HG03097 (cell line): ENCODE measurements around the gene HKDC1.

Experiments
- ATAC-seq: cut with Tn5 transposase; IDR thresholded peaks from one replicate; pipeline ENCODE4 v1.9.1; 2021; ENCODE audit not compliant: unreplicated experiment, low FRiP score

HKDC1 gene

DNA sequence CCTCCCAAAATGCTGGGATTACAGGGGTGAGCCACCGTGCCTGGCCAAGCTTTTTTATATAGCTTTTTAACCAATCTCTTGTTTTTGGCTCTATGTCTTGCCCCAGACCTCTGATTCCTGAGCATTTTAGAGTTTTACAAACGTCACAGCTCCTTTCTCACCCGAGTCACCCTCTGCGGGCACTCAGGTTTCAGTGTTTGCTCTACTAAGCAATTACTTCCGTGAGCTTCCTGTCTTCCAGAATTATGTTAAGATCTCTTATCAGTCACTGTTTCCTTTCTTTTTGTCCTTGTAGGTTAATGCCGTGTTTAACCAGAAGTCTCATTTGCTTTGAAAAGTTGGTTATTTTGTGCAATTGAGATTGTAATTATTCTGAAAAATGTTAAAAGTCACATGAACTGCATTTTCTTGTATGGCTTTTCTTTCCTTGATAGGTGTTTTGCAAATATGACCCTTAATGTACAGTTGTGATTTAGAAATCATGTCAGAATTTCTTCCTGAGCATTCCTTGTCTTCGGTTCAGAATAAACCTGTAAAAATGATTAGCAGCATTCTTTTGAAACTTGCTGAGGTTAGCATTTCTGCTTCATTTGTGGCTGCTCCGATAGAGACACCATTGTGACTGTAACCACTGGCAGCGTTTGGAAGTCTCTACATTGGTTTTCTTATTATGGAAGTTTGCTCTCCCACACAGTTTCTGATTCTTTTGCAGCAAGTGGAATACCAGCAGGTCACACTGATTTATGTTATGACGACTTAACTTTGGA lies 4.5 kb upstream of the HKDC1 start:
- ATAC-seq: no peak

DNA sequence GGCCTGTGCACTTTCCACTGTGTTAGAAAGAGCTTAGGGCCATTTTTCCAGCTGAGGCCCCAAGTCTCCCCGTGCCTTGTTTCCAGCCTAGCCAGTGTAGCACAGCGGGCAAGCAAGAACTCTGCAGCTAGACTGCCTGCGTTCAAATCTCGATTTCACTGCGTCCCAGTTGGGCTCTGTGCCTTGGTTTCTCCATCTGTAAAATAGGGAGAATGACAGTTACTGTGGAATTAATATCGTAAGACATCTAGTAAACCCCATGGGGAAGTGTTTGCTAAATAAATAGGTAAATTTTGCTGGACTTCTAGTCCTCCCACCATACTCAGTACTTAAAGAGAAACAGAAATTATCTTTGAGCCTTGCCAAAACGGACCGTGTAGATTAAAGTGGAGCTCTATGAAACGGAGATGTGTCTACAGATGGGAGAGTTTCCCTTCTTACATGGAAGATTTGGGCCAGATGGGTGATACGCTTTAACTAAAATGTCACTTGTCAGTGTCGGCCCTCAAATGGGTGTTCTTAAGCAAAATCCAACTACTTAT lies 3.5 kb upstream of the HKDC1 start:
- ATAC-seq: no peak

DNA sequence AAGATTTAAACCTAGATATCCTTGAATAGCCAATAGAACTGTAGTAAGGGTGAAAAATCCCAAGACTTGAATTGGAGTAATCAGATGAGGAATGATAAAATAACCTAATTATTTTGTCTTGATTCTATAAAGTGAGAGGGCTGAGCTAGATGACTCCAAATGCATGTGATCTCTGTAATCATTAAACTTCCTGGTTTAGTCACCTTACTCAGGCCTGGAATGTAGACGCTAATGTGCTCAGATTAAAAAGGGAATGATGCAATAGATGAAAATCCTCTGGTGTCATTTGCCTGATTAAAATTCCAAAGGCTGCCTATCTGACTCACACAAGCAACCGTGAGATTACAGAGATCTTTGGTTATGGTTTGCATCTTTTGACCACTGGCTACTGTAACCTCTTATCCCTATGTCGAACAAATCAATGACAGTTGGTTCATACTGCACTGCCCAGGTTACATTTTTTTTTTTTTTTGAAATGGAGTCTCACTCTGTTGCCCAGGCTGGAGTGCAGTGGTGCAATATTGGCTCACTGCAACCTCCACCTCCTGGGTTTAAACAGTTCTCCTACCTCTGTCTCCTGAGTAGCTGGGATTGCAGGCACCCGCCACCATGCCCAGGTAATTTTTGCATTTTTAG lies 2.9 kb upstream of the HKDC1 start:
- no peak for ATAC-seq

DNA sequence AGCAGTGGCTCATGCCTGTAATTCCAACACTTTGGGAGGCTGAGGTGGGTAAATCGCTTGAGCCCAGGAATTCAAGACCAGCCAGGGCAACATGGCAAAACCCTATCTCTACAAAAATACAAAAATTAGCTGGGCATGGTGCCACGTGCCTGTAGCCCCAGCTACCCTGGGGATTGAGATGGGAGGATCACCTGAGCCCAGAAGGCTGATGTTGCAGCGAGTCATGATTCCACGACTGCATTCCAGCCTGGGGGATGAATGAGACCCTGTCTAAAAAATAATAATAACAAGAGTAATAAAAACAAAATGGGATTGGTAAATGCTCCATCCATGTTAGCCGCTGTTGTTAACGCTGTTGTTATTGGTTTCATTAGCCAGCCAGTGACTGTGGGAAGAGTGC lies 1.3 kb upstream of the HKDC1 start:
- no peak for ATAC-seq

DNA sequence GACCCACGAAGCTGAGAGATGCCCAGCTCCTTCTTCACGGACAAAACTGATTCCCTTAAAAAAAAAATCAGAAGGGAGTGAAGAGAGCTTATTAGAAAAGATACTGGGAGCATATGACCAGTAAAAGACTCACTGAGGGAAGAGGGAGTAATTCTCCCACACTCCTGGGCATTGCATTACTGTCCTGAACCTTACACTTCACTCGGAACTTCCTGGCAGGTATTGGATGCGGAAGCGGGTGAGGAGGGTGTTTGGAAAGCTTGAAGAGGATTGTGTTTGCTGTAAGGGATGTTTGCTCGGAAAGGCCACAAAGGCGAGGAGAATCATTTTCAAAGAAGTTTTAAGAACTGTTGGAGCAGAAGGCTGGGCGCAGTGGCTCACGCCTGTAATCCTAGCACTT lies 375 bp downstream of the HKDC1 start:
- no peak for ATAC-seq

DNA sequence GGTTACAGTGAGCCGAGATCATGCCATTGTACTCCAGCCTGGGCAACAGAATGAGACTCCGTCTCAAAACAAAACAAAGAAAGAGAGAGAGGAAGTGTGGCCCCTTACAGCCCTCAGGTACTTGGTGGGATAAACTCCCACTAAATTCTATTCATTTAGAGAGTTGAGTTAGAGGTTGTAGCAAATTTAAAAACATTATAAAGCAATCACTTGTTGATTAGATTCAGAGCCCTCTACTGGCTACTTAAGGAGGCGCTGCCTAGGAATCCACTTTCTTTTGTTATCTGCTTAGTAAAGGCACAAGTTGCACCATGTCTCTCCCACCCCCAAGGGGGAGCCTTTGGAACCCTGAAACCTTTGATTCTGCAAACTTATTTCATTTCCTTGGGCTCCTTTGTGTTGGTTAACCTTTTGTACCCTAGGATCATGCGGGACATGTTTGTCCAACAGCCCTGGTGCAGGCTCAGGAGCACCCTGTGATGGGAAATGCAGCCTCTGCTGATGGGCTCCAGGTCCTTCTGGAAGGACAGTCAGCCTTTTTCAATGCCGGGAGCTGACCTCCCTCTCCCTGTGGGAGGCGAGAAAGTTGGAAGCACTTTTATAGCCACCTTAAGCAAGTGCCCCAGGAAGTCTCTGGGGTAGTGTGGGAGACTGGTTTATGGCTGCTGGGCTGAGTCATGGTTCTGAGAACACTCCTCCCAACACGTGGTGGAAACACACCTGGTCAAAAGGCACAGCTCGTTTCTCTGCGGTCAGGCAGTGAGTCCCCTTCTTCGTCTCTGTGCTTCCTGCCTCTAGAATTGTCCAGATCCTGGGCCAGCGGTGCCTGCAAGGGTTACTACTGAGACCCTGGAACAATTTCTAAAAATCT lies 2.3 kb downstream of the HKDC1 start:
- peak; percentile 86 for ATAC-seq

DNA sequence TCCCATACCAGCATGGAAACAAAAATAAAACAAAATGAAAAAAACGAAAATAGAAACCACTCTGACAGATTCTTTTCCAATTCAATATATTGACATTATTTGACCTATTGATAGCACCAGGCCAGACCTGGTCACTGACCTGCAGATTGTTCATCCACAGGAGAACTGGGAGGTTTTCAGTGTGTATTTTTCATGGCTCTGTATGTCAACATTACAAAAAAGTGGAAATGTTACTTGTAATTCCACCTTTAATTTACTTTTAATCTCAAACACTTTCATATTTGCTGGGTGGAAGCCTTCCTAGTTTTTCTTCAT lies 2.9 kb downstream of the HKDC1 start:
- peak; percentile 18 for ATAC-seq

DNA sequence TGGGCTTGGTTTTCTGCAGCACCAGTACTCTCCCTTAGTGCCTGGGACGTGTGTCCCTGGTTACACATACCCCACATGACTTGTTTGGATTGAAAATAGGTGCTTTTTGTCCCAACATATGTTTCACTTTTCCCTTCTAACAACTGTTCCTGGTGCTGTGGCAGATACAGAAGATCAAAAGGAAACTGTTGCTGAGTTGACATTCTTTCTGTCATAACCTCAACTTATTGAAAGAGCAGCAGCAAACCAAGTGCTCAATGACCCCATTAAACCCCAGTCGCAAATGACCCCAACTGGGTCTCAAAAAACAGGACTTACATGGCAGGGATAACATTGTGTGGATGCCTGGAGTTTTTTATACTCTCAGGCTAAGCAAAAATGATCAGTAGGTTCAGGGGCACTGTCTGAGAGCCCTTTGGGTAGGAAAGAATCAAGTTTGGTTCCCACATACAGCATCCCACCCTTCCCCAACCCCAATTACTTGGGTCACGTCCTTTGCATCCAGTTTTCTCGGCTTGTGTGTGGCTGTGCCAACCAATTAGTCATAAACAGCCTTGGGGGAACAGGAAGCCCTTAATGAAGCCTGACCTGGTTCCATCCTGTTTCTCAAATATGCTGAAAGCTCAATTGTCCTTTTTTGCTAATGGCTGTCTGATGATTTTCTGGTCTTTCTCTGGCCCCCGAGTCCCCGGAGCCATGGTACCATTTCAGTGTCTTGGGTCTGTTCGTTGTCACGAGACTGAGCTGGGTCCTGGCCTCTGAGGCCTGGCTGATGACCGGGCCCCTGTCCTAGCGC lies 4.9 kb downstream of the HKDC1 start:
- no peak for ATAC-seq

DNA sequence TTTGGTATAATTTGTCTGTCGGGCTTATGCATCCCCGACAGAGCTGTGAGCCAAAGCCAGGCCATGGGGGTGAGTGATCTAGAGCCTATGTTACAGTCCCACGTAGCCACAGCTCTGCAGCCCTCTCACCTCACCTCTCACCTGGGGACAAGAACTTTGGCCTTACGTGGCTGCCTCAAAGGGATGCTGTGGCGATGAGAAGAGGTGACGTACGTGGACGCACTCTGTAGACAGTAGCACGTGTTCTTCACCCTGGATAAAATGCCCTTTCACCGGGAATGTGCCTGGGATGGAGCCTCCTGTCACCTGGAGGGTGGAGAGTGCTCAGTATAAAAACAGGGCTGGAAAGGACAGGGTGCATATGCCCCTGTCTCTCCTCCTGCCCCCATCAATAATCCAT lies 5.5 kb downstream of the HKDC1 start:
- no peak for ATAC-seq

DNA sequence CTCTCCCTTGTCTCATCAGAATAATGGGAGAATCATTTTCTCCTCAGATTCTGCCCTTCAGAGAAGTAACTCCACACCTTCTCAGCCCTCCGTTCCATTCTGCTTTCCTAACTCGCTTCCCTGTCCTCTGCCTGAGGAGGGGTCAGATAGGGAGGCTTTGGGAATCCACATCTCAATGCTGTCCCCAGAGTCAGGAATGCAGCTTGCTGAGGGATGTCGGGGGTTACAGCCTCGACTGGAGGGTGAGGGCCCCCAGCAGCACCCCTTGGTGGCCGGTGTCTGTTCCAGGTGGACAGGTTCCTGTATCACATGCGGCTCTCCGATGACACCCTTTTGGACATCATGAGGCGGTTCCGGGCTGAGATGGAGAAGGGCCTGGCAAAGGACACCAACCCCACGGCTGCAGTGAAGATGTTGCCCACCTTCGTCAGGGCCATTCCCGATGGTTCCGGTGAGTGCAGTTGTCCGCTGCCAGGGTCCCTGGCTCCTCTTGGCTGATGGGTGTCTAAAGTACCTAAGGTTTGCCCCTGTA lies 6.9 kb downstream of the HKDC1 start:
- no peak for ATAC-seq

DNA sequence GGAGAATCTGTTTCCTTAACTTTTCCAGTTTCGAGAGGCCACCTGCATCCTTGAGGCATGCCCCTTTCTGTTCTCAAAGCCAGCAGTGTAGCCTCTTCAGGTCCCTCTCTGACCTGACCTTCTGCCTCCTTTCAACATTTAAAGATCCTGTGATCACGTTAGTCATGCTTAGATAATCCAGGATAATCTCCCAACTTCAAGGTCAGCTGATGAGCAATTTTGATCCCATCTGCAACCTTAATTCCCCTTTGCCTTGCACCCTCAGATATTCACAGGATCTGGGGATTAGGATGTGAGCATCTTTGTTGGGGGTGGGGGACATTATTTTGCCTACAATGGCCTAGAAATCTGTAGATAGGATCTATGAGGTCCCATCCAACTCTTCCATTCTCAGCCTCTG lies 8.0 kb downstream of the HKDC1 start:
- no peak for ATAC-seq

DNA sequence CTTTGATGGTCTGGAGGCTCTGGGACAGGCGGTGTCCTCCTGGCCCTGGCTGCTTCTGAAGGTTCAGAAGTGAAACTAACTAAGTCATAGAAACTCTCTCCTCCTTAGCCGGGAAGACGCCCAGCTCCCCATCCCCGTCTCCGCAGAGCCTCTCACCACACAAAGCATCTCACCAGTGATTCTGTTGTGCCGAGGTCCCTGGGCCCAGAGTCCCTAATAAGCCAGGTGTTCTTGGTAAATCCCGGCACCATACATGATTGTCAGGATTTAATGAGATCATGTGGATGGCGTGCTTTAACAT lies 9.4 kb downstream of the HKDC1 start:
- ATAC-seq: no peak

DNA sequence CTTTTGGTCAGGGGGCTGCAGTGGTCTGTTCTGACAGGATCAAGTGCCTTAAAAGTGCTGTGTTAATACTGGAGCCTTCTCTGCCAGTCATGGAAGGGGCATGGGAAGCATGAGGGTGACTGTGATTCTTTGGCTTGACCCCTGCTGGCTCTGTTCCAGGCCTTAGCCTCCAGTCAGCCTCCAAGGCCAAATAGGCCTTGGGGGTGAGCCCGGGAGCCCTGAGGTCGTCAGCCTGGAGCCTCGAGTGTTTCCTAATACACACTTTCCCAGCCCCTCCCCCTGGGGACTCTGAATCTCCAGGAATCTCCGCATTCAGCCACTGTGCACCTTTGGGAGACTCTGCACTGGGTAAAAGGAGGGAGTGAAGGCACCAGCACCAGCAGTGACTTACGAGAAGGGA lies 10.0 kb downstream of the HKDC1 start:
- ATAC-seq: no peak

DNA sequence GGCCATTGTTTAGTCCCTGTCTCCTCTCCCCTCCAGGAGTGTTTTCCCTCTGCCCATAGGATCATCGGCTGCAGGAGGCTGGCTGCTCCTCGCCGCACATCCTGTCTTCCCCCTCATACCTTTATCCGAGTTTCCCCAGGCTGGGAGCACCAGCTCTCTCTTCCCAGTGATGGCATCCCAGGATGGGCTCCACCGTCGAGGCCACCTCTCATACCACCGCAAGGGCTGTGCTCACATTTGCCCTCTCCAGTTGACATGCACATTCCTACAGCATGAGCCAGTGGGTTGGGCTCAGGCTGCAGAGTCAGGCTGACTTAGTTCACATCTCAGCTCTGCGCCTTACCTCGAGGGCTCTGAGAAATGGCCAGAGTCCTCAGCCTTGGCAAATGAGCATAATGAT lies 12.1 kb downstream of the HKDC1 start:
- no peak for ATAC-seq

DNA sequence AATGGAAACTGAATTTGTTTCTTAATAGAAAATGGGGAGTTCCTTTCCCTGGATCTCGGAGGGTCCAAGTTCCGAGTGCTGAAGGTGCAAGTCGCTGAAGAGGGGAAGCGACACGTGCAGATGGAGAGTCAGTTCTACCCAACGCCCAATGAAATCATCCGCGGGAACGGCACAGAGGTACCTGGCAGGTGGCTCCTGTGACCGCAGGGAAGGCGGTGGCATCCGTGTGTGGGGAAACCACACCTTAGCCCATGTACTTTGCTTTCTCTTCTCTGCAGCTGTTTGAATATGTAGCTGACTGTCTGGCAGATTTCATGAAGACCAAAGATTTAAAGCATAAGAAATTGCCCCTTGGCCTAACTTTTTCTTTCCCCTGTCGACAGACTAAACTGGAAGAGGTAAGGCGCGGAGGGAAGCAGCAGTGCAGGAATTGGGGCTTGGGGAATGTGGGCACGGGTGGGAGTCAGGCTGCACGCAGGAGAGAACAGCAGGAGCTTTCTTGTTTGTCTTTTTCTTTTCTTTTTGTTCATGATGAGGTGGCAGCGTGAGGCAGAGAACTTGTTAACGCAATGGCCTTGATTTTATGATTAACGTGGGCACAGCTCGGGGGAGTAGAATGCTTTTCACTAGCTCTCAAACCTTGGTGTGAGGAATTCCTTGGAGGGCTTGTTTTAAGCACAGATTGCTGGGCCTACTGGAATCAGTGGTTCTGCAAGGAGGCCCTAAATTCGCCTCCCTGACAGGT lies 12.8 kb downstream of the HKDC1 start:
- ATAC-seq: no peak

DNA sequence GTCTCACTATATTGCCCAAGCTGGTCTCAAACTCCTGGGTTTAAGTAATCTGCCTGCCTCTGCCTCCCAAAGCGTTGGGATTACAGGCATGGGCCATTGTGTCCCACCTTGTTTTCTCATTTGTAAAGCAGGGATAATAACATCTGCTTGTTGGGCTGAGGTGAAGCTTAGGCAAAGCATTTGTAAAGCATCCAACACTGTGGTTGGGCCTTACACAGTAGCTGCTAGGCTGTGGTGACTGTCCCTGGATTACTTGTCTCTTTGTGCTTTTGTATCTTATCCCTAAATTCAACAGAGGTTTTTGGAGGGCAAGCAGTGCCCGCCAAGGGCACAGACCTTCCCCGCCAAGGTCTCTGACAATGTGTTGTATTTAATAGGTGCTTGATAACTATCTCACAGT lies 14.3 kb downstream of the HKDC1 start:
- ATAC-seq: no peak

DNA sequence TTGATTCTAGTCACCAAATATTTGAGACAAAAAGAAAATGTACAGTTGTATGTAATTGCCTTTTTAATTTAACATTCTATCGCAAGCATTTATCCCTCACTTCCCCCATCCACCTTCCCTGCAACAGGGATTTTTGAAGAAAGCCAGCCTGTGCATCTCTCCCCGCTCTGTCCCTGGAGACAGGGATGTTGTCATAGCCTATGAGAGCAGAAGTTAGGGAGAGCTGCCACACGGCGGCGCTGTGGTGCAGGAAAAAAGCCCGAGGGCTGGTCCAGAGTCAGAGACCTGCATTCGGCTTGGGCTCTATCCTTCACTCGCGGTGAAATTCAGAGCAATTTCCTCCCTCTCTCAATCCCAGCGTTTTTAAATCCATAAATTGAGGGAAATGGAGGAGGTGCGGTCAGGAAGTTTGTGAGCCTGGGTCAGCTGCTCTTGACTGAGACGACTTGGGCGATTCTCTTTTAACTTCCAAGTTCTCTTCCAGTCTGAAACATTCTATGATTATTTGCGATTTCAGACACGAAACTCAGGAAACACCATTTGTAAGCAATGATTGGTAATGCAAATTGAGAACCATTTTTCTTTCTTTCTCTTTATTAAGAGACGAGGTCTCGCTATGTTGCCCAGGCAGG lies 17.5 kb downstream of the HKDC1 start:
- ATAC-seq: peak; percentile 78

DNA sequence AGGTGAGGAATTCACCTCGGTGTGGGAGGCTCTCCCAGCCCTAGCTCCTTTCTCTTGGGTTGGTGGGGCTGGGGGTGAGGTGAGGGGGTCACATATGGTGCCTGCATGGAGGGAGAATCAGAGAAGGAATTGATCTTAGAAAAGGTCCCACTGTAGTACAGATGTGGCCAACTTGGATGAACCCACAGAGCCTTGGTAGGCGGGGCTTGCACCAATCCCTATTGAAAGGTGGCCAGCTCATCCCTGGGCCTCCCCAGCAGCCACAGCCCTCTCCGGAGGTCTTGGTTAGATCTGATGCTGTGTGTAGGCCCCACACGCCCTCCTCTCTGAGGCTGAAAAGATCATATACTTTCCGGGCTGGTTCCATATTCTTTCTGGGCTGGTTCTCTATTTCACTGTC lies 19.0 kb downstream of the HKDC1 start:
- no peak for ATAC-seq

DNA sequence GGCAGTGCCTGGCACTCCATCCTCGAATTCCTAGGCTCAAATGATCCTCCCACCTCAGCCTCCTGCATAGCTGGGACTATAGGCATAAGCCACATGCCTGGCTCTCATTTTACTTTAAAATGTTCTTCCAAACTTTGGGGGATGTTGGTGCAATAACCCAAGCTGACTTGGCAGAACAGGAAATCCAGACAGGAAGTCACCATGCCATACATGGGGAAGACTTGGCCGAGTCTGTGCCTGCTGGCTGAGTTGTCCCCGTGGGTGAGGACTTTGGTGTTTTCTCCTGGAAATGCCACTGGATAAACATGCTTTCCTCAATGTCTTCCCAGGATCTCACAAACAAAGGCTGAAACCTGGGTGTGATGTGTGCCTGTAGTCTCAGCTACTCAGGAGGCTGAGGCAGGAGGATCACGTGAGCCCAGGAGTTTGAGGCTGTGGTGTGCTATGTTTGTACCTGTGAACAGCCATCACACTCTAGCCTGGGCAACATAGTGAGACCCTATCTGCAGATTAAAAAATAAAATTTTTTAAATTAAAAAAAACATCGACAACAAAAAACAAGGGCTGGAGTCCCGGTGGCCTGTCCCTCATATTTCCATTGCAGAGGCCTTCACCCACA lies 19.8 kb downstream of the HKDC1 start:
- ATAC-seq: no peak
